Fibroblast of the aortic adventitia (primary cell): ENCODE results near the gene RNU1-4. TPM values are rescaled to one million over a fixed set of nuclear protein-coding genes. Genes with fewer than 3 reads are reported as not detected.
"Not testable (repeated sequence)": the region's sequence is repeated elsewhere in the genome, so short reads cannot be mapped to it uniquely, and the experiment has no call there.

Experiments used
- DNase-seq: peaks from one replicate; pipeline ENCODE4 v3.0.0-alpha.2; 2010; ENCODE audit warnings: low read depth
- H3K4me3 ChIP-seq: 2 replicates; pipeline ENCODE4 v1.5.1; 2011; ENCODE audit warnings: low read depth, mild to moderate bottlenecking, control low read depth, low read length, moderate library complexity
- total RNA-seq: library from RNA; depleted of rRNA; stranded (reverse); fragments of >200 nt; gene quantifications from 2 replicates; pipeline ENCODE4 v1.2.3, GENCODE V29; 2012; ENCODE audit warnings: low replicate concordance
- TF ChIP-seq, protein P1 (sequence below): IDR thresholded peaks from 2 replicates; pipeline ENCODE4 v1.5.1; 2011; ENCODE audit warnings: mild to moderate bottlenecking, low read length, control low read depth, inconsistent platforms; ENCODE audit not compliant: insufficient read depth

RNU1-4 gene
- total RNA-seq, 1 donor = under 0.01 TPM

DNA sequence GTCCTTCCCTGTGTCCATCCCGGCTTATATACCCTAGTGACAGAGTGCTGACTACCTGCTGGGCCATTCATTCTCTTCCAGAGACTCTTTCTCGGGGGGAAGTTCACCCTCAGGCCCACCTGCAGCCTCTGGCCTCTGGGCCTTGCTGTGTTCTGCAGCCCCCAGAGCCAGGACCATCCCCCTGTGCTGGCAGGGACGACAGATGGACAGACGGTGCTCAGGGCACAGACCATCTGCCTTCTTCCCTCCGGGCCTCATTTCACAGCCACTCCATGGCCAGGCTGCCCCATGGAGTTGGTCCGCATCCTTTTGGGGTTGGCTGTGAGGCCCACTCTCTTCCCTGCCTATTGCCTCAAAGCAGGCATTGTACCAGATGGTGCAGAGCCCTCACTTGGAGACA is 34.0 kb upstream of the RNU1-4 start:
- DNase-seq, H3K4me3 ChIP-seq: not testable (repeated sequence)

DNA sequence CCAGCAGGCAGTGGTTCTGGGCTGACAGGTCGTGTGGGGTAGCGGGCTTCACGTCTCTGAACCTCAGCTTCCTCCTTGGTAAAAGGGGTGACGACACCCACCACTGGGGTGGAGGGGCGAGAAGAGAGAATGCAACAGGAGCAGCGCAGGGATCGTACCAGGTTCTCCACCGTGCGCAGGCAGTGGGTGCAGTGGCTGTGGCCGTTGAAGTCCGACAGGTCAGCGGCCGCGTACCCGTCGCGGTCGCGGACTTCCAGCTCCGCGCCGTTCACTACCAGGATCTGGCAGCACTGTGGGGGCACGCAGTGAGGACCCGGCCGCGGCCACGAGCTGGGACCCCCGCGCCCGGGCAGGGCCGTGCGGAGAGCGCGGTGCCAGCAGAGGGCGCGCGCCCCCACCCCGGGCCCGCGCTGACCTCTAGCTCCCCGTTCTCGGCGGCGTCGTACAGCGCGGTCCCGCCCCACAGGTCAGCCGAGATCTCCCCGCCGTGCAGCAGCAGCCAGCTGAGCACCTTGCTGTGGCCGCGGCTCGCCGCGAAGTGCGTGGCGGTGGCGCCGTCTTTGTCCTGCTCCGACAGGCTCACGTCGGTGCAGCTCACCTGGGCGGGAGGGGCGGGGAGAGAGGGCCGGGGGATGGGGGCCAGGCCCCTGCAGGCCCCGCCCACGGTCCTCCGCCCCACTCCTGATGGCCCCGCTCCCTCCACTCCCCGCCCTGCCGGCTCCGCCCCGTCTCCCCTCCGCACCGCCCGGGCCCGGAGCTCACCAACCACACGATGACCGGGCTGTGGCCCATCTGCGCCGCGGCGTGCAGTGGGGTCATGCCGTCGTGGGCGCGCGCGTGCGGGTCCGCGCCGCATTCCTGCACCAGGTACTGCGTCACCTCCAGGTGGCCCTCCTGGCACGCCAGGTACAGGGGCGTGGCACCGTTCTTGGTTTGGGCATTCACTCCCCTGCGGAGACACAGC is 32.9 kb upstream of the RNU1-4 start:
- DNase-seq, H3K4me3 ChIP-seq: not testable (repeated sequence)

DNA sequence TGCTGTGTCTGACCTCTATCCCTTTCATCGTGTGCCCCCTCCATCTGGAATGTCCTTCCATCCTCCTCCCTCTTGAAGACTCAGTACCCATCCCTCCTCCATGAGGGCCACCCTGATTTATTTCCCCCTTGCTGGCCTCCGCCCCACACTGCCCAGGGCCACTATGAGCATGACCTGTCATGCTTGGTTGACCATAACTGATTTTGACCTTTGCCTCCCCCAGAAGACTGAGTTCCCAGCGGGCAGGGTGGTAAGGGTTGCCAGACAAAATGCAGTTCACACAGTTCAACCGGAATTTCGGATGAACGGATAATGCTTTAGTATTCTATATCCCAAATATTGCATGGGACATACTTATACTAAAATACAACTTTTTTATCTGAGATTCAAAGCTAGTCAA is 31.6 kb upstream of the RNU1-4 start:
- H3K4me3 ChIP-seq, DNase-seq: not testable (repeated sequence)

DNA sequence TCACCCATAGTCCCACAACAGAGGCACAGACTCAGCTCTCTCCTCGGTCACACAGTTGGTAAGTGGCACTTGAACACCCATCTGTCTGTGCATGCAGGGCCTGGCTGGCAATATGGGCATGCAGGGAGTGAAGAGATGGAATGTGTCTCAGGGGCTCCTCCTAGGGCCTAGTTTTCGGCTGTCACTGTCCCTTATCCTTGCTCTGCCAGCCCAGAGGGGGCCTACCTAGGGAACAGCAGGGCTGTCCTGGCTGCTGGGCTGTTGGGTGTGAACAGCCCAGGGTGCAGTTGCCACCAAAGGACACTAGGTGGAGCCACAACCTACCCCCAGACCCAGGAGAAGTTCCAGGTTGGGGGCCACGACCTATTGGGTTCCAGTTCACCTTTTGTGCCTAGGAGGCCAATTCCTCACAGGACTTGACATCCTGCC is 30.6 kb upstream of the RNU1-4 start:
- TF ChIP-seq, protein P1, sequence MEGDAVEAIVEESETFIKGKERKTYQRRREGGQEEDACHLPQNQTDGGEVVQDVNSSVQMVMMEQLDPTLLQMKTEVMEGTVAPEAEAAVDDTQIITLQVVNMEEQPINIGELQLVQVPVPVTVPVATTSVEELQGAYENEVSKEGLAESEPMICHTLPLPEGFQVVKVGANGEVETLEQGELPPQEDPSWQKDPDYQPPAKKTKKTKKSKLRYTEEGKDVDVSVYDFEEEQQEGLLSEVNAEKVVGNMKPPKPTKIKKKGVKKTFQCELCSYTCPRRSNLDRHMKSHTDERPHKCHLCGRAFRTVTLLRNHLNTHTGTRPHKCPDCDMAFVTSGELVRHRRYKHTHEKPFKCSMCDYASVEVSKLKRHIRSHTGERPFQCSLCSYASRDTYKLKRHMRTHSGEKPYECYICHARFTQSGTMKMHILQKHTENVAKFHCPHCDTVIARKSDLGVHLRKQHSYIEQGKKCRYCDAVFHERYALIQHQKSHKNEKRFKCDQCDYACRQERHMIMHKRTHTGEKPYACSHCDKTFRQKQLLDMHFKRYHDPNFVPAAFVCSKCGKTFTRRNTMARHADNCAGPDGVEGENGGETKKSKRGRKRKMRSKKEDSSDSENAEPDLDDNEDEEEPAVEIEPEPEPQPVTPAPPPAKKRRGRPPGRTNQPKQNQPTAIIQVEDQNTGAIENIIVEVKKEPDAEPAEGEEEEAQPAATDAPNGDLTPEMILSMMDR = peak; percentile 47
- DNase-seq, H3K4me3 ChIP-seq: not testable (repeated sequence)

- H3K4me3 ChIP-seq, DNase-seq: not testable (repeated sequence)
These were observed 29.7 kb upstream of the RNU1-4 start for GRCh38 chr1:16710618-16711017.

GRCh38 chr1:16712131-16712530 is 28.2 kb upstream of the RNU1-4 start:
- DNase-seq, H3K4me3 ChIP-seq: not testable (repeated sequence)

GRCh38 chr1:16712582-16712981 is 27.7 kb upstream of the RNU1-4 start:
- not testable (repeated sequence) for DNase-seq, H3K4me3 ChIP-seq

DNA sequence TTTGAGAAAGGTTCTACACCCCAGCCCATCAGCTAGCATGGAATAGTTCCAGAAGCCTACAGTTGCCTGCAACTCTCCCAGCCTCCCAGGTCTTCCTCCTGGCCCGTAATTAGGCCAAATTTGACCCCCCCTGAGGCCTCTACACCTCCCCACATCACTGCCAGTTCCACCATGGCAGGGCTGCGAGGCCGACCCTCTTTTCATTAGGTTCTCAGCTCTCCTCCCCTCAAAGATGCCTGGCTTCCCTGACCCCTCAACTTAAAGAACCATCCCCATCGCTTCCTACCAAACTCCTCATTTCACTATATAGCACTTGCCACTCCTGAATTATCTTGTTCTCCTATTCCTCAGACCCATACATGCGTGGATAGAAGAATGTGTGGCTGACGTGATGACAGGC is 27.3 kb upstream of the RNU1-4 start:
- DNase-seq = not testable (repeated sequence)

DNA sequence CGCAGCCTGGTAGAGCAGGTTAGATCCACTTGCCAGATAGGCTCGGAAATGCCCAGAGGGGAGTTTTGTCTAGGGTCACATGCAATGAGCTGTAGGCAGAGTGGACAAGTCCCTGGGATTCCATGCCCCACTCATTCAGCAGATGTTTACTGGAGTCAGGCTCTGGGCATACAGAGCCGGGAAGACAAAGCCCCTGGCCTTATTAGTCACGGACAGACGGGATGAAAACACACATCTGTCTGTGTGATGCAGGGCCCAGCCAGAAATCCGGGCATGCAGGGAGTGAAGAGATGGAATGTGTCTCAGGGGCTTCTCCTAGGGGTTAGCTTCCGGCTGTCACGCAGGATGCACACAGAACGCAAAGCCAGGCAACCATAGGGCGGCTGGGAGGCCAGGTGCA is 26.8 kb upstream of the RNU1-4 start:
- H3K4me3 ChIP-seq, DNase-seq: not testable (repeated sequence)

More for the DNA sequence above, 27.3 kb upstream of the RNU1-4 start:
- H3K4me3 ChIP-seq = not testable (repeated sequence)

- DNase-seq = no peak
- TF ChIP-seq, protein P1 = no peak
- H3K4me3 ChIP-seq = no peak overlapping the region
These were observed 23.5 kb upstream of the RNU1-4 start for GRCh38 chr1:16716691-16717335.

GRCh38 chr1:16717336-16718098 is 22.8 kb upstream of the RNU1-4 start:
- TF ChIP-seq, protein P1 = no peak
- DNase-seq = no peak
- H3K4me3 ChIP-seq = no peak overlapping the region

GRCh38 chr1:16718099-16718907 is 22.0 kb upstream of the RNU1-4 start:
- not testable (repeated sequence) for DNase-seq, H3K4me3 ChIP-seq
